Activated T-cell treated with anti-CD3 and anti-CD28 coated beads for 24 hours (primary cell): ENCODE data around the gene DEF6.
A peak's percentile ranks its signal among the peaks of the same experiment; 100 is the strongest.

ENCODE experiments used
- DNase-seq: peaks from one replicate; pipeline ENCODE4 v3.0.0-alpha.2; 2020; ENCODE audit warnings: low read depth

The DEF6 gene

DNA sequence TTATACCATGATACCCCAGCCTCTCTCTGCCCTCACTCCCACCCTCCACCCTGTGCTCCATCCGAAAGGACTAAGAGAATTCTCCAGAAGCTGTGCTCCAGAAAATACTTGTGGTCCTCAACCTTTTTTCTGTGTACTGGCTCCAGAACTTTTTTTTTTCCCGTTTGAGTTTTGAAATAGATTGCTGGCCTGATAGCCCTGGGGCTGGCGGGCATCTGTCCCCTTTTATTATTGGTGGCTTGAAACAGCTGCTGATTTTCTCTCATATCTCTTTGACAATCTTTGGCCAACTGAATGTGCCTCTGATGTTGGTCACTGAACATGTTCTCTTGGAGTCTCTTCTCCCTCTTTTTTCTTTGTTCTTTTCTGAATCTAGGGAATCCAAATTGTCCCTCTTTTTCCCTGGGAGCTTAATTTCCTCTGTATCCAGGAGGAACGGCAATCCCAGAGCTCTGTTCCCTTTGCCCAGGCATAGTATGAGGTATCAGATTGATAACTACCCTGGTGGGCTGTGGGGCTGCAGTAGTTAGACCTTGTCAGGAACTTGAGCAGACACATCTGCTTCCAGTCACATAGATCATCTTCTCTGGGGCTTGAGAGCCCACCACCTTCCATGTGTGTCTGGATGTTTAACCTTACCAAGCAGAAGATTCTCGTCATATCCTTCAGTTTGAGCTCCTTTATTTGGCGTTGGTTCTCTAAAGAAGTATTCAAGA, 46.4 kb downstream of the DEF6 start:
- DNase-seq, result no peak

DNA sequence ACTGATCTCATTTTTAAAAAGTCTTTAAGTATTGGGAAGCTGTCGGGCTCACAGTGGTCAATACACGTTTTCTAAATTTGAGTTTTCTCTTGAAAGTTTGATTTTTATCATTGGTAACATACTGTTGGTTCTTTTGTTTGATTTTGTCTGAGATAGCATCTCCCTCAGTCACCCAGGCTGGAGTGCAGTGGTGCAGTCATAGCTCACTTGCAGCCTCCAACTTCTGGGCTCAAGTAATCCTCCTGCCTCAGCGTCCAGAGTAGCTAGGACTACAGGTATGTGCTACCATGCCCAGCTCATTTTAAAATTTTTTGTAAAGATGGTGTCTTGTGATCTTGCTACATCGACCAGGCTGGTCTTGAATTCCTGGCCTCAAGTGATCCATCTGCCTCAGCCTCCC, 53.8 kb downstream of the DEF6 start:
- no peak for DNase-seq

DNA sequence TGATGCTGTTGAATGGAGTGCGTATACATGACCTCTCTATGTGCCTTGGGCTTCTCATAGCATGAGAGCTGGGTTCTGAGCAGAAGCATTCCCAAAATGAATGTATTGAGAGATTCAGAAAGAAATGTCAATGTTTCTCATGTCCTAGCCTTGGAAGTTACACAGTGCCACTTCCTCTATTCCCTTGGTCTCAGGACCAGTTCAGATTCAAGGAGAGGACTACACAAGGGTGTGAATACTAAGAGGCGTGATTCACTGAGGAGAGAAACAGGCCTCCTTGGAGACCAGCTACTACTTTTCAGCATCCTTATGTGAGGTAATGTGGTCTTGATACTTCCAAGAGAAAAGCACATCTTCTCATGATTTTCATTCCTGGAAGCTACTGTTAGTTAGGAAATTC, 55.1 kb downstream of the DEF6 start:
- no peak for DNase-seq

DNA sequence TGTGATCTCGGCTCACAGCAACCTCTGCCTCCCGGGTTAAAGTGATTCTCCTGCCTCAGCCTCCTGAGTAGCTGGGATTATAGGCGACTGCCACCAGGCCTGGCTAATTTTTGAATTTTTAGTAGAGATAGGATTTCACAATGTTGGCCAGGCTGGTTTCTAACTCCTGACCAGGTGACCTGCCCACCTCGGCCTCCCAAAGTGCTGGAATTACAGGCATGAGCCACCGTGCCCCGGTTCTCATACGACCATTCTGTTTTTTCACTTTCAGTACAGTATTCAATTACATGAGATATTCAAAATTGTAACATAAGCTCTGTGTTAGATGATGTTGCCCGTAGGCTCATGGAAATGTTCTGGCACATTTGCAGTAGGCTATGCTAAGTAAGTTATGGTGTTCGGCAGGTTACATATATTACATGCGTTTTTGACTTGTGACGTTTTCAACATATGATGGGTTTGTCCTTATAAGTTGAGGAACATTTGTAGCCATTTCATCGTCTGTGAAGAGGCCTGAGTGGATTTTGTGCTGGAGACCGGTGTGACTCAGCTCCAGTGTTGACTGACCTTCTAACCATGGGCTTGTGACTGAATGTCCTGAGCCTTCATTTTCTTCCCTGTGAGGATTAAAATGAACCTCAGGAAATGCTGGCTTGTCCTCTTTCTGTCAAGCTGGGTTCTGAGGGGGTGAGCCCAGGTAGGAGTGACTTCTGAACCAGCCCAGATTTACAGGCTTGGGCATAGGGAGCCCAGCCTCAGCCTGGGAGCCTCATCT, 56.9 kb downstream of the DEF6 start:
- no peak for DNase-seq

DNA sequence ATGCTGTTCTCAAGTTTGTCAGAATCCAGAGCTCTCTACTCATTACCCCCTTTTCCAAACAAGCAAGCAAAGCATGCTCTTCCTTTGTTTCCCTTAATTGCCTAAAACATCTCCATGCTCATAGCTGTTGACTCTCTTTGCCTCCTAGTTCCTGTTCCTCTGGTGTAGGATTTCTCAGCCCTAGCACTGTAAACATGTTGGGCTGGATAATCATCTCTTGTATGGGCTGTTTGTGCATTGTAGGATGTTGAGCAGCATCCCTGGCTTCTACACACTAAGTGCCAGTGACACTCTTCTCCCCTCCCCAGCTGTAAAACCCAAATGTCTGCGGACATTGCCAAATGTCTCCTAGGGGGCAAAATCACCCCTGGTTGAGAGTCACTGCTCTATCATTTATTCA, 58.8 kb downstream of the DEF6 start:
- no peak for DNase-seq

DNA sequence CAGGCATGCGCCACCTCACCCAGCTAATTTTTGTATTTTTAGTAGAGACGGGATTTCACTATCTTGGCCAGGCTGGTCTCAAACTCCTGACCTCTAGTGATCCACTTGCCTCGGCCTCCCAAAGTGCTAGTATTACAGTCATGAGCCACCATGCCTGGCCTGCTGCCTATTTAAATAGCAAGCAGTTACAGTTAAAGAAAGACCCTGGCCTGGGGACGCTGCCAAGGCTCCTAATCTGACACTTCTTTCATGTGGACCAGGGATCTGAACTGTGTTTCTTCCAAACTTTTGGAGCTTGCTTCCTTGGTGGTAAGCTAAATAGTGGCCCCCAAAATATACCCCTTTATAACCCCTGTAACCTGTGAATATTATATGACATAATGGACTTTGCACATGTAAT, 60.1 kb downstream of the DEF6 start:
- DNase-seq, result no peak

DNA sequence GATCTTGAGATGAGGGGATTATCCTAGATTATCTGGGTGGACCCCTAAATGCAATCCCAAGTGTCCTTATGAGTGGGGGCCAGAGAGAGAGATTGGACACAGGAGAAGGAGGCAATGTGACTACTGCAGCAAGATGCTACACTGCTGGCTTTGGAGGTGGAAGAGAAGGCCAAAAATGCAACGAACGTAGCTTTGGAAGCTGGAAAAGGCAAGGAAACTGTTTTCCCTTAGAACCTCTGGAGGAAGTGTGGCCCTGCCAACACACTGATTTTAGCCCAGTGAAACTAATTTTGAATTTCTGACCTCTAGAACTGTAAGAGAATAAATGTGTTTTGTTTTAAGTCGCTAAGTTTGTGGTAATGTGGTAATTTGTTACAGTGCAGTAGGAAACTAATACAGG, 60.5 kb downstream of the DEF6 start:
- no peak for DNase-seq

DNA sequence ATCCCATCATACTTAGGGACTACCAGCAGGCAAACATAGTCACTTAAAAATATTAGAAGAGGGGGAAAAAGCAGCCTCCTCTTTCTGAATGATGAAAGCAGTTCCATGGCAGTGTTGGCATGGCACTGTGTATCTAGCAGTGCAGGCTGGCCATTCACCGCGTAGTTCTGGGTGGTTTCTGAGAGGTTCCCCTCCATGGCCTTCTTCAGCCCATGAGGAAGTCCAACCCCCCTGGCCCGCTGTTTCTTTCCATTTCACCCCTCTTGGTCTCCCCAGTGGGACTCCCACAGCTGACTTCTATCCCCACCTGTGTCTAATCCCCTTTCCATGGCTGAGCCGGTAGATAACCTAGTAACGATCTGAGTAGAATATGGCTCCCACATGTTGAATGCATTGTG, 61.7 kb downstream of the DEF6 start:
- DNase-seq, result no peak

DNA sequence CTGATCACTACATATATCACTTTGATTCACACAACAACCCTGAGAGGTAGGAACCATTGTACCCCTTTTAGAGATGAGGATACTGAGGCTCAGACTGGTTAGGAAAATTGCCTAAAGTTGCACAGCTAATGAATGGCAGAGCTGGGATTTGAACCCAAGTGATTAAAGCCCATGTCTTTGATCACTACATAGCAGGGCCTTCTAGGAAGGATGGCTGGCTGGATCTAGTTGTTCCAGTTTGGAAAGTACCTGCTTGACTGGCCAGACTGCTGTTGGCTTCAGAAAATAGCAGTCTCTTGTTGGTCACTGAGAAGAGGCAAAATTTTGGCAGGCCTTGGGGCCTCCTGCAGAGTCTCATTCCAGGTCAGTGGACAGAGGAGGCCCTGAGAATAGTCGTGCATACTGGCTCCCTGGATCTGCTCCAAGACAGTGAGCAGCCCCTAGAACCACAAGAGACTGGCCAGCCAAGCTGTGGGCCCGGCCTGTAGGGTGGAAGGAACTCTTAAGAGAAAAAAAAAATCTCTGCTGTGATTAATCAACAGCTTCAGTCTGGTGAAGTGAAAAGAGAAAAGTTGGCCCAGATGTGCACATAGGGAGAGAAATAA, 62.2 kb downstream of the DEF6 start:
- no peak for DNase-seq

DNA sequence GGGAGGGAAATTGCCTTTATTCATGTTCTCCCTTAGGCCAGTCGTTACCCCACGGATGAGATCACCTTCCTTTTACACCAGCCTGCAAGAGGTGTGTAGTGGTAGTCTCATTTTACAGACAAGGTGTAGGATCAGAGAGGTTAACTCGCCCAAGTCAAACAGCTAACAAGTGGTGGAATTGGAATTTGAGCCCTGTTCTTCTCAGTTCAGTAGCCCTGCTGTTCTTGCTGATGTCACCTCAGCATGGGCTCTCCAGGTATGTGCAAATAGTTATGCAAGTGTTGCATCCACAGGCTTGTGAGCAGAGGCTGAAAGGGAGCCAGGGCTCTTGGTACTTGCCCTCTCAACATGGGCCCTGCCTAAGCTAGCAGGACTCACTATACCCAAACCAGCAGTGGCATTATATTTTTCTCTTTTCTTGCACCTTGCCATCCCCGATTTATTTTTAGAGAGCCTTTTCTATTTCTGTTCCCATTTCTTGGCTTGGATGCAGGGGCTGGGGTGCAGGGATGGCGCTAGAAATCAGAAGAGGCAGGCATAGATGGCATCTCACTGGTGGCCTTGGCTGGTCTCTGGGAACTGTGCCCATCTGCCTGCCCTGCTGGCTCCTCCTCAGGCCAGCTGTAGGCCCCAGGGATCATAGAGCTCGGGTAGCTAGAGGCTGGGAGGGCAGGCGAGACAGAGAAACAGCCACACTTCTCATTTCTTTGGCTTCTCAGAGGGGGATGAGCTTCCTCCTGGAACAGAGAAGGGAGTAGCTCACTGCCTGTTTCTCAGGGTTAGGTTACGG, 62.9 kb downstream of the DEF6 start:
- no peak for DNase-seq

DNA sequence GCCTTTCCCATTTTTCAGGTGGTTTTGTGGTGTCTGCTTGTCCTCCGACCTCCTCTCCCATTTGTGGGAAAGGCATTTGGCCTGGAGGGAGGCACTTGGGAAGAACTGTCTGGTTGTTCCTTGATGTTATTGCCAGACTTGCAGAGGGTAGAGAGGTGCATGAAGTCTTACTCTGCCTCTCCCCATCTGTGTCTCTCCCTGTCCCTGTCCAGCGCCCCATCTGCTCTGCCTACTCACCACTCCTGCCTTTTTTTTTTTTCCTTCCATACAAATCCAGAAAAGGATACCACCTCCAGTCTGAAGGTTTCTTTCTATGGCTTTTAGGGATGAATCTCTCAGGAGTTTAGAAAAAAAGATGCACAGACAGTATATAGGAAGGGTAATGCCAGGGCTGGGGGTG, 64.6 kb downstream of the DEF6 start:
- DNase-seq, result no peak

DNA sequence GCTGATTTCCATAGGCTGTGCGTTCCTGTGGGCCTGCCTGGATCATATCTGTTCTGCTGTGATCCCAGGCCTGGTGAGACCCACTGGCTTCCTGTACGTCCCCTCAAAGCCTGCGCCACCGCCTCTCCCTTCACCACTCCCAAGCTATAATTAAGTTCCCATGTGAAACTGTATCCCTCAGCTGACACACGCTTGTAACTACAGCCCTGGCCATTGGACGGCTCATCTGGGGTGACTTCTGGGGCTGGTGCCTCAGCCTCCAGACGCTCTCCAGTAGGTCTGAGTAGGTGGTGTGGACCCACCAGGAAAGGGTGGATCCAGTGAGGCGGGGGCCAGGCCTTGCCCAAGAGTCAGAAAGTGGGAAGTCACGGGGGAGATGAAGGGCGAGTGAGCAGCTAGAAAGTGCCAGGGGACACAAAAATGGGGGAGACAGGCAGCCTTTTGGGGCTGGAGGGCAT, 65.7 kb downstream of the DEF6 start:
- no peak for DNase-seq

DNA sequence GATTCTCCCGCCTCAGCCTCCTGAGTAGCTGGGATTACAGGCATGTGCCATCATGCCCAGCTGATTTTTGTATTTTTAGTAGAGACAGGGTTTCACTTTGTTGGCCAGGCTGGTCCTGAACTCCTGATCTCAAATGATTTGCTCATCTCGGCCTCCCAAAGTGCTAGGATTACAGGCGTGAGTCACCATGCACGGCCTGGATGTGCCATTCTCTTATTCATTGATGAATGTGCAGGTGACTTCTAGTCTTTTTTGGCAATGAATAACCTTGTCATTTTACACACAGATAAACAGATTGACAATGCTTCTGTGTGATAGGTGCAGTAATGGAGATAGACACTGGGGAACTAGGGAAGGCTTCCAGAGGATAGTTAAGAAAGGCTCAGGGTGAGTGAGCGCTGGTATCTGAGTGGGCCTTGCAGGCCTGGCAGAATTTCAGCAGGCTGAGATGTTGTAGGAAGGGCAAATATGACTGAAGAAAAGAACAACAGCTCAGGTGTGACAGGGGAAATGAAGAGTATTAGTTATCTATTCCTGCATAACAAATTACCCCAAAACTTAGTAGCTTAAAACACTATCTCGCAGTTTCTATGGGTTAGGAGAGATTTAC, 68.1 kb downstream of the DEF6 start:
- DNase-seq, result no peak

DNA sequence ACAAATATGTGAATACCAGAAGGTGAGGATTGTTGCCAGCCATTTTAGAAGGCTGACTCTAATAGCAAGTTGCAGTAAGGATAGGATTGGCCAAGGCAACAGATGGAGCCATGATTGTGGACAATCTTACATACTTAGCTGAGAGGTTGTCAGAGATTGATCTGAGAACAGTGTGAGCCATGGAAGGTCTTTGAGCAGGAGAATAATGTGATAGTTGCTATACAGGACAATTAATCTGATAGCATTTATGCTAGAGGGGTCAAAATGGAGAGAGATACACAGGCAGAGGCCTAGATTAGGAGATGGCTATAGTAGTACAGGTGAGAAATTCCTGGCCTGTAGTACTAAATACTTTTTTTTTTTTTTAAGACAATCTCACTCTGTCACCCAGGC, 68.6 kb downstream of the DEF6 start:
- DNase-seq, result no peak

DNA sequence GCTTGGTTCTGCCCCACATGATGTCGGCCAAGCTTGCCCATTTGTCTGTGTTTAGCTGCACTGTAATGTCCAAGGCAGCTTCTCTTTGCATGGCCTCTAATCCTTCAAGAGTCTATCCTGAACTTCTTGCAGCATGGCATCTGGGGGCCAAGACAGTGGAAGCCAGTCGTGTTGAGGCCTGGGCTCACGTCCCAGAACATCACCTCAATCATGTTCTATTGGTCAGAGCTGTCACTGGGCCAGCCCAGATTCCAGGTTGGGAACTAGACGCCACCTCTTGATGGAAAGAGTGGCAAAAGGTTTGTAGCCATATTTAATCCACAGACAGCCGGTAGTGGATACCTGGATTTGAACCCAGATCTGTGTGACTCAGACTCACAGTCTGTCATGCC, 70.0 kb downstream of the DEF6 start:
- no peak for DNase-seq

DNA sequence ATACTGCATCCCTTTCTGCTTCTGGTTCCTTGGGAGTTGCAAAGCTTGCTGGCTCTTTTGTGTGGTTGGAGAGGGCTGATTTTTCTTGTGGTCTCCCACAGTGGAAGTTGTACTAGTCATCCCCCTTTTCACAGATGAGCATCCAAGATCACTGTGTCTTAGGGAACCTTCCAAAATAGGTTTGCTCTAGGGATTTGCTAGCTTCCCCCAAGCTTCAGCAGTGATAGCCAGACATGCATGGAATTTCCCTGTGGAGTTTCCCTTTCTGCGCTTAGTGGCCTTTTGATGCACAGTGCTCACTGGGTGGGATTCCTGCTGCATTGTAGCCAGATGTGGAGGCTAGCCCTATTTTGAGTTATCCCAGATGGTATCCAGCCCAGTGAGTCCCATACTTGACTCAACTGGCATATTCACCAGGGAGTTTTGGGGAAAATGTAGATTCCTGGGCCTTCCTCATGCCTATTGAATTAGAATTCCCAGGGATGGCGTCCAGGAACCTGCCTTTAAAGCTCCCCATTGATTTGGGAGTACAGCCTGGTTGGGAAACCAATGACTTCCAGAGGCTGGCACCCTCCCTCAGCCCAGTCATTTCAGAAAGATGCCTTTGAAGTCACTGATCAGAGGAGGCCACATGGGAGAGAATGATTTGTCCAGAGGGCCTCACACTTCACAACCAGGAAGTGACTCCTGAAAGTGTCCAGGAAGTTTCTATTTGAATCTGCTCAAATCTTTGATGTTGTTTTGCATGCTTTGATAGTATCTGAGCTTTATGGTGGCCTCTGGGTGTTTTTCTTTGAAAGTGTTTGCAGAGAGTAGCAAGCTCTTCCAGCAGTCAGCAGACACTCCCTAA, 70.6 kb downstream of the DEF6 start:
- DNase-seq, result no peak

DNA sequence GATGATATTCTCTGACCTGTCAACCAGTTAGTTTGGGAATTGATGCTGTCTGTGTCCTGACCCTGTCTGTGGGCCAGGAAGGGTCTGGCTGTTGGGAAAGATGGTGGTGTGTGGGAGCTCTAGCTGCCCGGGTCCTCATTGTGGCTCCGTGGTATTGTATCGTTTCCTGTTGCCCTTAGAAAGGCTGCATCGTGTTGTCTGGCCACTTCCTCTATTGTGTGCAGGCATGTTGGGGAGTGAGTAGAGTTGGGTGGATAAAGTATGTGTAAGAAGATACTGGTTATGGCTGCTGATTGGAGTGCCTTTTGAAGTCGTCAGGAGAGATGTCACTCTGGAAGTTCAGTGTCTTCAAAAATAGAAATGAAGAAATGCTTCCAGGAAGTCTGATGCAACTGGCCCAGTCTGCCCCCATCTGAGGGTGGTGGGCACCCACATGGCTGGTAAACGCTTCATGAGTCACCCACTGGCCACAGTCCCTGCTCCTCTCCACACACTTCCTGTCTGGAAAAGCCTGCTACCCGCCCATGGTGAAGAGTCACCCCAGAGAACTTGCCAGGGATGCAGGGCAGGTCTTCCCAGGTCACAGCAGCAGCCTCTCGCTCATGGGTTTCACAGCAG, 72.6 kb downstream of the DEF6 start:
- peak; percentile 21 for DNase-seq

DNA sequence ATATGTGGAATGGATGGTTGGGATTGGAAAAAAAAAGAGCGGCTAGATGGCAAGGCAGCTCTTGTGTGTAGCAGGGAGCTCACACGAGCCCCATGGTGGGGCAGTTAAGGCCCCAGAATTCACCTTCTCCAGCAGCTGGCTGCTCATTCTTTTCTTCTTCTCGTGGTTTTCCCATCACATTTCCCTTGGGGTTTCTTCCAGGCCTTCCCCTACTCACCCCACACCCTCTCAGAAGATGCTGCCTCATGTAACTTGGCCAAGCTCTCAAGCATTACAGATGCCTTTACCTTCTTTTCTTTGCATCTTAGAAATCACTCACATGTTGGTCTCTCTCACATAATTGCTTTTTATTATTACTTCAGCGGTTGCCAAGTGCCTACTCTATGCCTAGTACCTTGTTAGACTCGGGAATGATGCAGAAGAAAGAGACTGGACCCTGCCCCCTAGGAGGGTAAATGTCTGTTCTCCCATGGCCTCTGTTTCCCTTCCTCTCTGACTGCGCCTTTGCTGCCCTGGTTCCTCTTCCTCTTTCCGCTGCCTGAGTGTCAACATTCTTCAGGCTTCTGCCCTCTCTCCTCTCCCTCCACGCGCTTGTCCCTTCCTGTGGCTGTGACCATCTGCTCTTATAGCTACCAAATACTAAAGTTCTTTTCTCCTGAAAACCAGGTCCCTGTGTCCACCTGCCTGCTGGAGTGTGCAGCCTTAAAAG, 73.3 kb downstream of the DEF6 start:
- no peak for DNase-seq
